Measurements from ENCODE around the gene NFAT5.
"Not testable (repeated sequence)": the region's sequence is repeated elsewhere in the genome, so short reads cannot be mapped to it uniquely, and the experiment has no call there.

NFAT5 gene

DNA sequence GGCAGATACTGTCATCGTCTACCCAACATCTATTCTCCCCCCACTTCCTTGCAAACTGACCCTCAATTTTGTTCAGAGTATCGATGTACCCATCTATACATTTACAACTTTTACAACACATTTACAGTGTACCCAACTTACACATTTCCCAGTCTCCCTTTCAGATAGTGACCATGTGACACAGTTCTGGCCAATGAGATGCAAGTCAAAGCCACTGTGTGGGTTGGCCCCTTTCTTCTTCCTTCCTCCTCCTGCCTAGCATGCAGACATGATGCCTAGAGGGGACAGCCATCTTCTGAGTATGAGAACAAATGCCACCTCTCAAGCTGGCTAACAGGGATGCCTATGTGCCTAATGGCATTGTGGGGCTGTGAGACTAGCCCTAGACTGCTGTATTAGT is 11.3 kb upstream of the NFAT5 start:
- DNase-seq = peak; percentile 8

DNA sequence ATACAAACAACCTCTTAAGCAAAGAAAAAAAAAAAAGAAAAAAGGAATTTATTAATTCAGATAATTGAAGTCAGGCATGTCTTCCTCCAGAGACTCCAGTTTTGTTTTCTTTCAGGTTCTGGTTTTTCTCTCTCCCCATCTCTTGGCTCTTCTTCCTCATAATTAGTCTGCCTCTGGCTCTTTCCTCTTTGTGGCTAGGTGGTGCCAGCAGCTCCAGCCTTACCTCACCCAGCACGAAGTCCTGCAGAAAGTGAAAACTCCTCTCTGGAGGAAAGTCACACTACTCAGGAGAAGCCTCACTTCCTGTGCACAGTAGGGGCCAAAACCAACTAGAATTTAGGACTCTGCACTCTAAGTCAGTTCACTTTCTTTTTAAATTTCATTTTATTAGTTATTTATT is 10.3 kb upstream of the NFAT5 start:
- no peak for DNase-seq

DNA sequence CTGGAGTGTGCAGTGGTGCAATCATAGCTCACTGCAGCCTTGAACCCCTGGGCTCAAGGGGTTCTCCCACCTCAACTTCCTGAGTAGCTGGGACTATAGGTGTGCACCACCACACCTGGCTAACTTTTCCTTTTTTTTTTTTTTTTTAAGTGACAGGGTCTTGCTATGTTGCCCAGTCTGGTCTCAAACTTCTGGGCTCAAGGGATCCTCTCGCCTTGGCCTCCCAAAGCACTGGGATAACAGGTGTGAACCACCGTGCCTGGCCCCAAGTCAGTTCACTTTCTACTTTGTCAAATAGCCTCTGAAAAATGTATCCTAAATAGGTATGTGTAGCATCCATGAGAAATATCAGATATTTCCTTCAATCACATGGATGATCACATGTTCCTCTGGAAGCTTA is 9.9 kb upstream of the NFAT5 start:
- DNase-seq = no peak

DNA sequence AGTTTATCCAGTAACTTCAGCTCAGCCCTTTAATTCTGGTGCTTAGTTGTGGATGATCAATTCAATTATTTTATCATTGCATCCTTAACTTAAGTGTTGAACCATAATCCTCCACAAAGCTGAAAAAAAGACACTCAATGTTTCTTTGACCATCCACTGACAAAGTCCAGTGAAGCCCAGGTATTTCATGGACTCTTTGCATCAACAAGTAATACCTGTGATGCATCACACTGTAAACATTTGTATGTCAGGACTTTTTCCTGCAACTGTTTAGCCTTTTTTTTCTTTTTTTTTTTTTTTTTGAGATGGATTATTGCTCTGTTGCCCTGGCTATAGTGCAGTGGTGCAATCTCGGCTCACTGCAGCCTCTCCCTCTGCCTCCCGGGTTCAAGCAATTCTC is 6.6 kb upstream of the NFAT5 start:
- DNase-seq = no peak

DNA sequence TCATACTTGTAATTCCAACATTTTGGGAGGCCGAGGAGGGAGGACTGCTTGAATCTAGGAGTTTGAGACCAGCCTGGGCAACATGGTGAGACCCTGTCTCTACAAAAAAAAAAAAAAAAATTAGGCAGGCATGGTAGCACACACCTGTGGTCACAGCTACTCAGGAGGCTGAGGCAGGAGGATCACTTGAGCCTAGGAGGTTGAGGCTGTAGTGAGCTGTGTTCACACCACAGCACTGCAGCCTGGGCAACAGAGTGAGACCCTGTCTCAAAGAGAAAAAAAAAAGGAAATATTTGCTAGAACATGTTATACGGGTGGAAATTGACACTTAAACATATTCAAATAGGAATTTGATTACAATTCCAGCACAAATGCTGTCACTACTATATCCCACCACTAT is 4.4 kb upstream of the NFAT5 start:
- not testable (repeated sequence) for DNase-seq

DNA sequence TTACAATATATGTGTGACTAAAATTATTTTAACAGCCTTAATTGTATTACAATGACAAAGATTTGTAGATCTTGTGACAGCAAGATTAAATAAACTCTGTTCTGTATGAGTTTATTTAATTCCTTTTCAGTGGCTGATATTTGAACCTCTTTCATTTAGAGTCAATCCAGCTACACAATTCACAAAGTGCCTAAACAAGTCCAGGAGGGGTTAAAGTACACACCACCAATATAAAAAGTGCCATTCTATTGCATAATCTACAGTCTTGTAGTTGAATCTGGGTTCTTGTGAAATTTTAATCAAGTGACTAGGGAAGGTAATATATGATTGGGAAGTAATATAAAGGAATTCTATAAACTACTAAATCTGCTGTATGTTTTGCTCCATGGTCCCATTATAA is 3.9 kb upstream of the NFAT5 start:
- no peak for DNase-seq

- DNase-seq = no peak
These were observed 3.0 kb upstream of the NFAT5 start for GRCh38 chr16:69562813-69563212.

- peak; percentile 86 for DNase-seq
These were observed 1.9 kb upstream of the NFAT5 start for GRCh38 chr16:69563605-69564580.

GRCh38 chr16:69564845-69565670 is 708 bp upstream of the NFAT5 start:
- peak; percentile 17 for DNase-seq

DNA sequence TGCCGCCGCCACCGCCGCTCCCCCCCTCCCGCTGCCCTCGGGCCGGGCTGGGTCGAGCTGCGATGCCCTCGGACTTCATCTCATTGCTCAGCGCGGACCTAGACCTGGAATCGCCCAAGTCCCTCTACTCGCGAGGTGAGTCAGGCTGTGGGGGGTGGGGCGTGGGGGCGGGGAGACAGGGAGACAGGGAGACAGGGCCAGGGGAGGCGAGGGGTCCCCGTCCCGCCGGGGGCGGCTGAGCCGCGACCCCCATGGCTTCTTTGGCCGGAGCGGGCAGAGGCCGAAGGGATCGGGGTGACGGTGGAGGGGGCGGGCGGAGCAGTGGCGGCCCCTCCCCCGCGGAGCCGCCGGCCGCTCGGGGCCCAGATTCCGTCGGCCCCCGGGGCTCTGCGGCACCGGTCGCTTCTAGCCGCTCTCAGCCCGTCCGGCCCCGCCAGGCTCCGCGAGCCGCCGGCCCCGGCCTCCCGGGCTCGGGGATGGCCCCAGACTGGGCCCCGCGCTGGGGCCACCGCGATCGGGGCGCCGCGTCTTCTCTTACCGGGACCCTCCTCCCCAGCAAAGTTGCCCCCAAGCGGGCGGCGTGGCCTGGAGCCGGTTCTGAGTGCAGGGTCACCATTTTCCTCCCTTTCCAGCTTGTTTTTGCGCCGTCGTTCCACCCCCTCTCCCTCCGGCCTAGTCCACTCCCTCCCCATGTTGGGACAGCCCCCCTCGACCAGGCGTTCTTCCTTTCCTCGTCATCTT is 644 bp downstream of the NFAT5 start:
- peak; percentile 33 for DNase-seq

DNA sequence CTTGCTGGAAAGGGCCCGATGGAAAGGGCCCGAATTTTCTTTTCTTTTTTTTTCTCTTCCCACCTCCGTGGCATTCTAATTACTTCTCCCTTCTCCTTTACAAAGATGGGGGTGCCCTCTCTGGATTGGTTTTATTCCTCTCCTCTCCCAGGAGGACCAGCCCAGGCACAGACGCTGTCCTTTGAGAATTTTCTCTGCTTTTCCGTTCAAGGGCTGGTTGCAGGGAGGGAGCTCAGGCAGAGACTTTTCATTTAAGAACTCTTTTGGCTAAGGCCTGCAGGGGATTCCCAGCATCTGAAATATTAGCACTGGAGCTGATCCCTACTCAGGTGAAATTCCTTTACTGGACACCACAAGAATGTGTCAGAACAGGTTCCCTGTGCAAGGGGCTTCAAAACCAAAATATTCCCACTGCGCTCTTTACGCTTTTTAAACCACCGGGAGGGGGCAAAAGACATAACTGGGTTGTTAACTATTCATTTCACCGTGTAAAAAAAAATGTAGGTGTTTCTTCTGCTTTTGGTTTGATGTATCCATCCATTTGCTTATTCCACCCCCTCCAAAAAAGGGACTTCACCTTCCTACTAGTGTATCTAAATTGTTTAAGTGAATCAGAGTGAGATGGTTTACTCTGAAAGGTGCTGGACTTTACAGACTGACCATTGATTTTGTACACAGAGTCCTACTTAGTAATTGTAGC is 1.4 kb downstream of the NFAT5 start:
- DNase-seq = peak; percentile 27

GRCh38 chr16:69568676-69569075 is 2.9 kb downstream of the NFAT5 start:
- no peak for DNase-seq

DNA sequence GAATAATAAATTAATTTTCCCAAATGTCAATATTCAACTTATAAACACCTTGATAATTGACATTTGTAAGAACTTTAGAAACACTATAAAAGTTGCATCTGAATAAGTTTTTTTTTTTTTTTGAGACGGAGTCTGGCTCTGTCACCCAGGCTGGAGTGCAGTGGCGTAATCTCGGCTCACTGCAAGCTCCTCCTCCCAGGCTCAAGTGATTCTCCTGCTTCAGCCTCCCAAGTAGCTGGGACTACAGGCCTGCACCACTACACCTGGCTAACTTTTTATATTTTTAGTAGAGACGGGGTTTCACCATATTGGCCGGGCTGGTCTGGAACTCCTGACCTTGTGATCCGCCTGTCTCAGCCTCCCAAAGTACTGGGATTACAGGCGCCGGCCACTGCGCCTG is 13.0 kb downstream of the NFAT5 start:
- not testable (repeated sequence) for DNase-seq

- no peak for DNase-seq
These were observed 14.2 kb downstream of the NFAT5 start for GRCh38 chr16:69579783-69580481.

- DNase-seq = no peak
These were observed 15.5 kb downstream of the NFAT5 start for GRCh38 chr16:69581297-69581696.

DNA sequence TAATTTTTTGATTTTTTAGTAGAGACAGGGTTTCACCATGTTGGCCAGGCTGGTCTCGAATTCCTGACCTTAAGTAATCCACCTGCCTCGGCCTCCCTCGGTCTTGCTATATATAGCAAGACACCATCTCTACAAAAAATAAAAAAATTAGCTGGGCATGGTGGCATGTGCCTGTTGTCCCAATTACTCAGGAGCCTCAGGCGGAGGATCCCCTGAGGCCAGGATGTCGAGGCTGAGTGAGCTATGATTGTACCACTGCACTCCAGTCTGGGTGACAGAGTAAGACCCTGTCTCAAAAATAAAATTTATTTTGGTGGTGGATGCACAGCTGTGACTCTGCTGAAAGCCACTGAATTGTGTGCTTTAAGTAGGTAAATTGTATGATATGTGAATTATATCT is 18.7 kb downstream of the NFAT5 start:
- DNase-seq = not testable (repeated sequence)

GRCh38 chr16:69589434-69590269 is 23.9 kb downstream of the NFAT5 start:
- no peak for DNase-seq

DNA sequence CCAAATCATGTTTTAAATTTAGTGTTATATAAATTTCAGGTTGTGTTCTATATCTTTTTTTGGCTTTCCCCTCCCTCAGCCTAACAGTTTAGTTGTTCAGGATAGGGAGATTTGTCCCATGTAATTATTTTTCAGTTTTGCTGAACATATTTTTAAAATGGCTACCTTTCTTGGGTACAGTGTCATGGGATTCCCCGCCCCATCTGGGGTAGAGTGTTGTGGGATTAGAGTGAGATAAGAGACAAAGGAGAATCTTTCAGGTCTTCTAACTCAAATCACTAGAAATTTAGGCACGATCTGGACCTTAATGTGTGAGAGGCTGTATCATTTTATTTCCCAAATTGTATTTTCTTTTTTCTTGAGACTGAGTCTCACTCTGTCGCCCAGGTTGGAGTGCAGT is 24.8 kb downstream of the NFAT5 start:
- no peak for DNase-seq

DNA sequence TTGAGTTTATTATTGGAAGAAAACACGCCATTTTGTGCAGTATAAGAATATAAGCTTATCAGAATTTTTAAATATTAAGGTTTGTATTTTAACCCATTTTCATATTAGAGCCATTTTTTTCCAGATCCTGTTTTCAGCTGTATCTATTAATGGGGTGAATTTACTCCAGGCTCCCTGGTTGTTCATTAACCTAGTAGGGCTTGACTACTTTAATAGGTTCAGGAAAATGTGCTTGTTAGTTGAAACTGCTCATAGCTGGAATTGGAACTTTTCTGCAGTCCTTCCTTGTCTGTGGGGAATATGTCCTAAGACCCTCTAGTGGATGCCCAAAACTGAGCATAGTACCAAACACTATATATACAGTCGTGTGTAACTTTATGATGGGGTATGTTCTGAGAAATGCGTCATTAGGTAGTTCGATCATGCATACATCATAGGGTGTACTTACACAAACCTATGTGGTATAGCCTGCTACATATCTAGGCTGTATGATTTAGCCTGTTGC is 28.0 kb downstream of the NFAT5 start:
- DNase-seq = no peak
